ENCODE results near the gene TFG. TPM values are rescaled to one million over a fixed set of nuclear protein-coding genes. Genes with fewer than 3 reads are reported as not detected.

The TFG gene
- total RNA-seq, 1 donor from 2014 or later, result 64.8 TPM

DNA sequence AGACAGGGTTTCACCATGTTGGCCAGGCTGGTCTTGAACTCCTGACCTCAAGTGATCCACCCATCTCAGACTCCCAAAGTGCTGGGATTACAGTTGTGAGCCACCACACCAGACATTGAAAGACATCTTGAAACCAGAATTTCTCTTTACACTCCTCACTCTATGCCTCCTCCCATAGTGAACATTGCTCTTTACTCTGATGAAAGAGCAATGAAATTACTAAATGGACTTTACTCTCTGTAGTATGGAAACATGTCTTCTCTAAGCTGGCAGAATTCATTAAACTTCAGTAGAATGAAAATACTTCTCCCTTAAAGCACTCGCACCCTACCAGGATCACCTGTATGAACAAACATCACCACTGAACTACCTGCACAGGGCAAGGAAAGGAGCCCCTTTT is 27.8 kb upstream of the TFG start:
- no peaks in the 10 kb centered on the region for H3K36me3 ChIP-seq (ENCODE audit: control insufficient read depth, insufficient read depth, low read length)
- no peaks in the 10 kb centered on the region for H3K27me3 ChIP-seq (ENCODE audit: control insufficient read depth, insufficient read depth, low read length)
- H3K4me3 ChIP-seq (ENCODE audit: low read depth, low read length), result no peak overlapping the region
- DNase-seq (ENCODE audit: low read depth) (no peak), FAIRE-seq (no peak)
- TF ChIP-seq, protein P1, sequence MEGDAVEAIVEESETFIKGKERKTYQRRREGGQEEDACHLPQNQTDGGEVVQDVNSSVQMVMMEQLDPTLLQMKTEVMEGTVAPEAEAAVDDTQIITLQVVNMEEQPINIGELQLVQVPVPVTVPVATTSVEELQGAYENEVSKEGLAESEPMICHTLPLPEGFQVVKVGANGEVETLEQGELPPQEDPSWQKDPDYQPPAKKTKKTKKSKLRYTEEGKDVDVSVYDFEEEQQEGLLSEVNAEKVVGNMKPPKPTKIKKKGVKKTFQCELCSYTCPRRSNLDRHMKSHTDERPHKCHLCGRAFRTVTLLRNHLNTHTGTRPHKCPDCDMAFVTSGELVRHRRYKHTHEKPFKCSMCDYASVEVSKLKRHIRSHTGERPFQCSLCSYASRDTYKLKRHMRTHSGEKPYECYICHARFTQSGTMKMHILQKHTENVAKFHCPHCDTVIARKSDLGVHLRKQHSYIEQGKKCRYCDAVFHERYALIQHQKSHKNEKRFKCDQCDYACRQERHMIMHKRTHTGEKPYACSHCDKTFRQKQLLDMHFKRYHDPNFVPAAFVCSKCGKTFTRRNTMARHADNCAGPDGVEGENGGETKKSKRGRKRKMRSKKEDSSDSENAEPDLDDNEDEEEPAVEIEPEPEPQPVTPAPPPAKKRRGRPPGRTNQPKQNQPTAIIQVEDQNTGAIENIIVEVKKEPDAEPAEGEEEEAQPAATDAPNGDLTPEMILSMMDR (IDR thresholded peaks at IDR 0.05; ENCODE audit: insufficient read depth, low read length, severe bottlenecking), result no peak

- Histone ChIP-seq H3K4me3 (ENCODE audit: low read depth, low read length) (no peak overlapping the region), H3K36me3 (ENCODE audit: control insufficient read depth, insufficient read depth, low read length) (no peaks in the 10 kb centered on the region), H3K27me3 (ENCODE audit: control insufficient read depth, insufficient read depth, low read length) (no peaks in the 10 kb centered on the region)
- TF ChIP-seq, protein P1 (IDR thresholded peaks at IDR 0.05; ENCODE audit: insufficient read depth, low read length, severe bottlenecking), result no peak
- DNase-seq (ENCODE audit: low read depth) (no peak), FAIRE-seq (no peak)
These were observed 27.0 kb upstream of the TFG start for GRCh38 chr3:100682056-100682853.

- FAIRE-seq, result peak; percentile 40
- H3K4me3 ChIP-seq (ENCODE audit: low read depth, low read length), result no peak overlapping the region
- H3K36me3 ChIP-seq (ENCODE audit: control insufficient read depth, insufficient read depth, low read length), result no peaks in the 10 kb centered on the region
- TF ChIP-seq, protein P1 (IDR thresholded peaks at IDR 0.05; ENCODE audit: insufficient read depth, low read length, severe bottlenecking), result no peak
- no peaks in the 10 kb centered on the region for H3K27me3 ChIP-seq (ENCODE audit: control insufficient read depth, insufficient read depth, low read length)
- no peak for DNase-seq (ENCODE audit: low read depth)
These were observed 26.2 kb upstream of the TFG start for GRCh38 chr3:100682854-100683760.

DNA sequence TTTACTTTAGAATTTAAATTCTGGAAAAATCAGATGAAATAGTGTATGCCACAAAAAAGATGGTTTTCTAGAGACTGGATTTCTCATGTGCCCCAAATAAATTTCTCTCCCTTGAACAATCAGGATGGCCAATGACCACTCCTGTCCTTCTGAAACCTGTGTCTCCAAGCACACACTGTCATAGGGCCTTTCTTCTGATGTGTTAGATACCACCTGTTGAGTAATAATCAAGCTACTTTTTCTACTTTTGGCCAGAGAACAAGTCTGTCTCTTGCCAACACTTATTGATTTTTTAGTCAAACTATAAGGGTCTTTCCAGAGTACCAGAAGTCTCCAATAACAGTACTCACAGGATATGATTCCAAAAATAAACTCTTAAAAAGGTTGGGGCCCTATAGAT is 16.1 kb upstream of the TFG start:
- no peak for DNase-seq (ENCODE audit: low read depth)
- H3K27me3 ChIP-seq (ENCODE audit: control insufficient read depth, insufficient read depth, low read length), result peaks cover 2% of the 10 kb centered on the region
- H3K4me3 ChIP-seq (ENCODE audit: low read depth, low read length), result no peak overlapping the region
- TF ChIP-seq, protein P1 (IDR thresholded peaks at IDR 0.05; ENCODE audit: insufficient read depth, low read length, severe bottlenecking), result no peak
- H3K36me3 ChIP-seq (ENCODE audit: control insufficient read depth, insufficient read depth, low read length), result no peaks in the 10 kb centered on the region
- no peak for FAIRE-seq

DNA sequence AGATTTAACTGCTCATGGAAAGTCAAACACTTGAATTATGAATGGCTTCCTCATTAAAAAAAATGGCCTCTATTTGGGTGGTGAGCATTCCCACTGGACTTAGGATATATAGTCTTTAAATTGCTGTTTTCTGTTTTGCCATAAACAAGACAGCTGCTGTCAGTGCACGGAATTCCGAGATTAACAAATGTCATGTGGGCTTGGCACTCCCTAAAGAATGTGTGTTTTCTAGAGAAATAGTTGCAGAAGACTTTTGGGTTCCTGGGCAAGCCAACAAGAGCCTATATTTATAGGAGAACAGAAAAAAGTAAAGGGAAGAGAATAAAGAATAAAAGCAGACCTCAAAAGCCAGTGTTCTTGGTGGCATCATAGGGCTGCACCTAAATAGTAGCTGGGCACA is 13.6 kb upstream of the TFG start:
- no peak for FAIRE-seq
- H3K4me3 ChIP-seq (ENCODE audit: low read depth, low read length), result no peak overlapping the region
- TF ChIP-seq, protein P1 (IDR thresholded peaks at IDR 0.05; ENCODE audit: insufficient read depth, low read length, severe bottlenecking), result no peak
- no peaks in the 10 kb centered on the region for H3K36me3 ChIP-seq (ENCODE audit: control insufficient read depth, insufficient read depth, low read length)
- H3K27me3 ChIP-seq (ENCODE audit: control insufficient read depth, insufficient read depth, low read length), result peaks cover 2% of the 10 kb centered on the region
- no peak for DNase-seq (ENCODE audit: low read depth)
